Measurements from ENCODE around the gene UNC80.

UNC80 gene

GRCh38 chr2:209870067-209870466 is 98.4 kb downstream of the UNC80 start:
- Histone ChIP-seq H3K4me1 (ENCODE audit: control insufficient read depth, insufficient read depth, low read length) (no peaks in the 10 kb centered on the region), H3K4me3 (ENCODE audit: low read length) (no peak overlapping the region), H3K9me3 (ENCODE audit: control insufficient read depth, low read length) (no peaks in the 10 kb centered on the region), H3K36me3 (ENCODE audit: control insufficient read depth, insufficient read depth, low read length, severe bottlenecking) (no peaks in the 10 kb centered on the region), H3K27me3 (replicated peaks; ENCODE audit: control insufficient read depth, insufficient read depth, low read length) (no peaks in the 10 kb centered on the region), H3K9ac (ENCODE audit: low read length) (no peak overlapping the region)
- no peak for DNase-seq (ENCODE audit: low read depth)

DNA sequence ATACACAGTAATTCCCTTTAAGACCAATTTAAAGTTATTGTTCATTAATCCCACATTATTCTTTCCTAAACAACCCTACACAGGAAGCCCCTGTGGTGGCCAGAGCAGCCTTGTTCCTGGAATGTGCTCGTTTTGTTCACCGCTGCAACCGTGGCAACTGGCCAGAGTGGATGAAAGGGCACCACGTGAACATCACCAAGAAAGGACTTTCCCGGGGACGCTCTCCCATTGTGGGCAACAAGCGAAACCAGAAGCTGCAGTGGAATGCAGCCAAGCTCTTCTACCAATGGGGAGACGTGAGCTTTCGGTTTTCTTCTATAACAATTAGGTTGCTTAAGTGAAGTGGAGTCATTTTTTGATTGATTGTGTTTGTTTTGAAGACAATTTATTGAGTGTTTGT is 101.0 kb downstream of the UNC80 start:
- Histone ChIP-seq H3K9ac (ENCODE audit: low read length) (no peak overlapping the region), H3K36me3 (ENCODE audit: control insufficient read depth, insufficient read depth, low read length, severe bottlenecking) (no peaks in the 10 kb centered on the region), H3K27me3 (replicated peaks; ENCODE audit: control insufficient read depth, insufficient read depth, low read length) (no peaks in the 10 kb centered on the region), H3K4me3 (ENCODE audit: low read length) (no peak overlapping the region), H3K4me1 (ENCODE audit: control insufficient read depth, insufficient read depth, low read length) (no peaks in the 10 kb centered on the region), H3K9me3 (ENCODE audit: control insufficient read depth, low read length) (no peaks in the 10 kb centered on the region)
- no peak for DNase-seq (ENCODE audit: low read depth)

- DNase-seq (ENCODE audit: low read depth), result no peak
- no peaks in the 10 kb centered on the region for H3K9me3 ChIP-seq (ENCODE audit: control insufficient read depth, low read length)
- no peak overlapping the region for H3K4me3 ChIP-seq (ENCODE audit: low read length)
- H3K4me1 ChIP-seq (ENCODE audit: control insufficient read depth, insufficient read depth, low read length), result no peaks in the 10 kb centered on the region
- H3K36me3 ChIP-seq (ENCODE audit: control insufficient read depth, insufficient read depth, low read length, severe bottlenecking), result no peaks in the 10 kb centered on the region
- H3K27me3 ChIP-seq (replicated peaks; ENCODE audit: control insufficient read depth, insufficient read depth, low read length), result no peaks in the 10 kb centered on the region
- H3K9ac ChIP-seq (ENCODE audit: low read length), result no peak overlapping the region
Measured at GRCh38 chr2:209875270-209875669, 103.6 kb downstream of the UNC80 start.

DNA sequence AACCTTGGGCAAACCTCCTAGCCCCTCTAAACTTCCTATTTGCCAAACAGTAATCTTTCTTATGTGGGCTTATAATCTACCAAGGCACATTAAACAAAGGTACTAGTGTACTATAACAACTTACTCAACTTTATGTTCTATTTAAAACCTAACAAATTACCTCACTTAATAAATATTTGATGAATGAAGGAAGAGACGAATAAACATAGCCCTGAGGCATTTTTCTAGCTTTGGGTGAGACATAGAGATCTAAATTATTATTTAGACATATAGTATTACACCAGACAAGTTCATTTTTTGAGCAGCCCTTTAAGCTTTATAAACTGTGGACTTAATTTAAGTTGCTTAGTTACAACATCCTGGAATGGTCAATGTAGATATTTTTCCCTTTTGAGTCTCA is 104.6 kb downstream of the UNC80 start:
- Histone ChIP-seq H3K27me3 (replicated peaks; ENCODE audit: control insufficient read depth, insufficient read depth, low read length) (no peaks in the 10 kb centered on the region), H3K9ac (ENCODE audit: low read length) (no peak overlapping the region), H3K9me3 (ENCODE audit: control insufficient read depth, low read length) (no peaks in the 10 kb centered on the region), H3K36me3 (ENCODE audit: control insufficient read depth, insufficient read depth, low read length, severe bottlenecking) (no peaks in the 10 kb centered on the region), H3K4me3 (ENCODE audit: low read length) (no peak overlapping the region), H3K4me1 (ENCODE audit: control insufficient read depth, insufficient read depth, low read length) (no peaks in the 10 kb centered on the region)
- DNase-seq (ENCODE audit: low read depth), result no peak

GRCh38 chr2:209878701-209879100 is 107.1 kb downstream of the UNC80 start:
- no peaks in the 10 kb centered on the region for H3K36me3 ChIP-seq (ENCODE audit: control insufficient read depth, insufficient read depth, low read length, severe bottlenecking)
- no peak overlapping the region for H3K9ac ChIP-seq (ENCODE audit: low read length)
- H3K4me1 ChIP-seq (ENCODE audit: control insufficient read depth, insufficient read depth, low read length), result no peaks in the 10 kb centered on the region
- H3K9me3 ChIP-seq (ENCODE audit: control insufficient read depth, low read length), result no peaks in the 10 kb centered on the region
- H3K27me3 ChIP-seq (replicated peaks; ENCODE audit: control insufficient read depth, insufficient read depth, low read length), result no peaks in the 10 kb centered on the region
- no peak overlapping the region for H3K4me3 ChIP-seq (ENCODE audit: low read length)
- DNase-seq (ENCODE audit: low read depth), result no peak

DNA sequence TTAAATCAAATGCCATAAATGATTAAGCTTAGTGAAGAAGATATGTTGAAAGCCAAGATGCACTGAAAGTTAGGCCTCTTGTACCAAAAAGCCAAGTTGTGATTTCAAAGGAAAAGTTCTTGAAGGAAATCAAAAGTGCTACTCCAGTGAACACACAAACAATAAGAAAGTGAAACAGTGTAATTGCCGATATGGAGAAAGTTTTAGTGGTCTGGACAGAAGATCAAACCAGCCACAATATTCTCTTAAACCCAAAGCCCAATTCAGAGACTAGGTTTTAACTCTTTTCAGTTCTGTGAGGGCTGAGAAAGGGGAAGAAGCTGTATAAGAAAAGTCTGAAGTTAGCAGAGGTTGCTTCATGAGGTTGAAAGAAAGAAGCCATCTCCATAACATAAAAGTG is 129.0 kb downstream of the UNC80 start:
- Histone ChIP-seq H3K9ac (ENCODE audit: low read length) (no peak overlapping the region), H3K27me3 (replicated peaks; ENCODE audit: control insufficient read depth, insufficient read depth, low read length) (no peaks in the 10 kb centered on the region), H3K4me3 (ENCODE audit: low read length) (no peak overlapping the region), H3K36me3 (ENCODE audit: control insufficient read depth, insufficient read depth, low read length, severe bottlenecking) (no peaks in the 10 kb centered on the region), H3K4me1 (ENCODE audit: control insufficient read depth, insufficient read depth, low read length) (no peaks in the 10 kb centered on the region), H3K9me3 (ENCODE audit: control insufficient read depth, low read length) (peaks cover 2% of the 10 kb centered on the region)
- DNase-seq (ENCODE audit: low read depth), result no peak

DNA sequence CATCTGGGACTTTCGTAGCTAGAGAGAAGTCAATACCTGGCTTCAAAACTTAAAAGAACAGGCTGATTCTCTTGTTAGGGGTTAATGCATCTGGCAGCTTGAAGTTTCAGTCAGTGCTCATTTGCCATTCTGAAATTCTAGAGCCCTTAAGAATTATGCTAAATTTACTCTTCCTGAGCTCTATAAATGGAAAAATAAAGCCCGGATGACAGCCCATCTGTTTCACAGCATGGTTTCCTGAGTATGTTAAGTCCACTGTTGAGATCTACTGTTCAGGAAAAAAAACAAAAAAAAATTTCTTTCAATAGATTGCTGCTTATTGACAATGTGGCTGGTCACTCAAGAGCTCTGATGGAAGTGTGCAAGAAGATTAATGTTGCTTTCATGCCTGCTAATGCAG is 129.5 kb downstream of the UNC80 start:
- Histone ChIP-seq H3K4me3 (ENCODE audit: low read length) (no peak overlapping the region), H3K36me3 (ENCODE audit: control insufficient read depth, insufficient read depth, low read length, severe bottlenecking) (no peaks in the 10 kb centered on the region), H3K27me3 (replicated peaks; ENCODE audit: control insufficient read depth, insufficient read depth, low read length) (no peaks in the 10 kb centered on the region), H3K9me3 (ENCODE audit: control insufficient read depth, low read length) (peaks cover 2% of the 10 kb centered on the region), H3K9ac (ENCODE audit: low read length) (no peak overlapping the region), H3K4me1 (ENCODE audit: control insufficient read depth, insufficient read depth, low read length) (no peaks in the 10 kb centered on the region)
- DNase-seq (ENCODE audit: low read depth), result no peak

GRCh38 chr2:209905691-209906090 is 134.1 kb downstream of the UNC80 start:
- Histone ChIP-seq H3K9ac (ENCODE audit: low read length) (no peak overlapping the region), H3K4me1 (ENCODE audit: control insufficient read depth, insufficient read depth, low read length) (no peaks in the 10 kb centered on the region), H3K36me3 (ENCODE audit: control insufficient read depth, insufficient read depth, low read length, severe bottlenecking) (no peaks in the 10 kb centered on the region), H3K9me3 (ENCODE audit: control insufficient read depth, low read length) (peaks cover 9% of the 10 kb centered on the region), H3K27me3 (replicated peaks; ENCODE audit: control insufficient read depth, insufficient read depth, low read length) (no peaks in the 10 kb centered on the region), H3K4me3 (ENCODE audit: low read length) (no peak overlapping the region)
- DNase-seq (ENCODE audit: low read depth), result no peak

- no peak overlapping the region for H3K9ac ChIP-seq (ENCODE audit: low read length)
- H3K9me3 ChIP-seq (ENCODE audit: control insufficient read depth, low read length), result peaks cover 9% of the 10 kb centered on the region
- H3K27me3 ChIP-seq (replicated peaks; ENCODE audit: control insufficient read depth, insufficient read depth, low read length), result no peaks in the 10 kb centered on the region
- no peak overlapping the region for H3K4me3 ChIP-seq (ENCODE audit: low read length)
- no peaks in the 10 kb centered on the region for H3K4me1 ChIP-seq (ENCODE audit: control insufficient read depth, insufficient read depth, low read length)
- H3K36me3 ChIP-seq (ENCODE audit: control insufficient read depth, insufficient read depth, low read length, severe bottlenecking), result no peaks in the 10 kb centered on the region
- DNase-seq (ENCODE audit: low read depth), result no peak
Measured at GRCh38 chr2:209907746-209908145, 136.1 kb downstream of the UNC80 start.

GRCh38 chr2:209908511-209908910 is 136.9 kb downstream of the UNC80 start:
- H3K4me1 ChIP-seq (ENCODE audit: control insufficient read depth, insufficient read depth, low read length), result no peaks in the 10 kb centered on the region
- H3K9ac ChIP-seq (ENCODE audit: low read length), result no peak overlapping the region
- no peaks in the 10 kb centered on the region for H3K36me3 ChIP-seq (ENCODE audit: control insufficient read depth, insufficient read depth, low read length, severe bottlenecking)
- DNase-seq (ENCODE audit: low read depth), result no peak
- H3K4me3 ChIP-seq (ENCODE audit: low read length), result no peak overlapping the region
- peaks cover 9% of the 10 kb centered on the region for H3K9me3 ChIP-seq (ENCODE audit: control insufficient read depth, low read length)
- H3K27me3 ChIP-seq (replicated peaks; ENCODE audit: control insufficient read depth, insufficient read depth, low read length), result no peaks in the 10 kb centered on the region

GRCh38 chr2:209911486-209911885 is 139.9 kb downstream of the UNC80 start:
- H3K4me3 ChIP-seq (ENCODE audit: low read length), result no peak overlapping the region
- H3K9ac ChIP-seq (ENCODE audit: low read length), result no peak overlapping the region
- no peaks in the 10 kb centered on the region for H3K36me3 ChIP-seq (ENCODE audit: control insufficient read depth, insufficient read depth, low read length, severe bottlenecking)
- H3K4me1 ChIP-seq (ENCODE audit: control insufficient read depth, insufficient read depth, low read length), result peaks cover 2% of the 10 kb centered on the region
- DNase-seq (ENCODE audit: low read depth), result no peak
- H3K9me3 ChIP-seq (ENCODE audit: control insufficient read depth, low read length), result peaks cover 7% of the 10 kb centered on the region
- no peaks in the 10 kb centered on the region for H3K27me3 ChIP-seq (replicated peaks; ENCODE audit: control insufficient read depth, insufficient read depth, low read length)

- Histone ChIP-seq H3K4me1 (ENCODE audit: control insufficient read depth, insufficient read depth, low read length) (peaks cover 26% of the 10 kb centered on the region), H3K36me3 (ENCODE audit: control insufficient read depth, insufficient read depth, low read length, severe bottlenecking) (no peaks in the 10 kb centered on the region), H3K4me3 (ENCODE audit: low read length) (no peak overlapping the region), H3K27me3 (replicated peaks; ENCODE audit: control insufficient read depth, insufficient read depth, low read length) (no peaks in the 10 kb centered on the region), H3K9me3 (ENCODE audit: control insufficient read depth, low read length) (peaks cover 5% of the 10 kb centered on the region), H3K9ac (ENCODE audit: low read length) (no peak overlapping the region)
- DNase-seq (ENCODE audit: low read depth), result no peak
Measured at GRCh38 chr2:209913786-209914345, 142.2 kb downstream of the UNC80 start.
